AG04449 (cell line): Measurements from ENCODE around the gene SND1.

ENCODE experiments used
- CTCF ChIA-PET: fragments of 350-600 bp; formaldehyde crosslinking; extraction: SDS; loops from one replicate; lab custom pipeline; 2021; ENCODE audit warnings: antibody characterized with exemption; lab: Yijun Ruan, JAX
- POLR2A ChIA-PET: fragments of 400-600, 350-600 bp; formaldehyde crosslinking; extraction: SDS; loops from one replicate; lab custom pipeline; 2020; ENCODE audit warnings: antibody characterized with exemption, inconsistent platforms; lab: Yijun Ruan, JAX
- DNase-seq: peaks from one replicate; pipeline ENCODE4 v3.0.0-alpha.2; 2010; ENCODE audit warnings: low read depth, low spot score
- H3K4me3 ChIP-seq: 2 replicates; pipeline ENCODE4 v1.5.1; 2011; ENCODE audit warnings: low read depth, mild to moderate bottlenecking, control low read depth, low read length
- TF ChIP-seq, protein P1 (sequence below): IDR thresholded peaks from one replicate; pipeline ENCODE4 v1.5.1; 2011; ENCODE audit warnings: mild to moderate bottlenecking, moderate library complexity, low read length, control low read depth, inconsistent platforms; ENCODE audit not compliant: insufficient read depth; ENCODE audit errors: missing control alignments

SND1 gene

DNA sequence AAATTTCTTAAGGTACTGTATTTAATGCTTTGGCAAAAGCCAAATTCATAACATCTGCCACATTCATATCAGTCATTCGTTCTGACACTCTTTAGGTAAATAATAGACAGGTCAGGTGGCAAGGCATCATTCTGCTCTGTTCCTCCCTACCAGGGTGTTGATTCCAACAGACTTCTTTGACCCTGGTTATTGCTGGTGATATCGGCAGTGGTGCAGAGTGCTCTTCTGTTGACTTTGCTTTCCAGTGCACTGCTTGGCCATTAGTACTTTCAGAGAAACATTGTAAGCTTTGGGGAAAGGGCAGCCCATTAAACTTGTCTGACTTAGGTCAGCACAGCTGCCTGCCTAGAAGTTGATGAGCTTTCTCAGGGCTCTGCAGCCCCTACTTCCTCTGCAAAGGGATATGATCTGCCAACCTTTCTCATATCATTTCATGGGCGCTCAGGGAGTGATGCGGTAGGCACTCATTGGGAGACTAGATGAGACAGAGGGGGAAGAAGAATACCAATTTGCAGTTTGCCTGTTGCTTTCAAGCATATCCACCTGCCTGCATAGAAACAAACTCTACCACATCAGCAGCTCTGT is 240.0 kb downstream of the SND1 start:
- TF ChIP-seq, protein P1, sequence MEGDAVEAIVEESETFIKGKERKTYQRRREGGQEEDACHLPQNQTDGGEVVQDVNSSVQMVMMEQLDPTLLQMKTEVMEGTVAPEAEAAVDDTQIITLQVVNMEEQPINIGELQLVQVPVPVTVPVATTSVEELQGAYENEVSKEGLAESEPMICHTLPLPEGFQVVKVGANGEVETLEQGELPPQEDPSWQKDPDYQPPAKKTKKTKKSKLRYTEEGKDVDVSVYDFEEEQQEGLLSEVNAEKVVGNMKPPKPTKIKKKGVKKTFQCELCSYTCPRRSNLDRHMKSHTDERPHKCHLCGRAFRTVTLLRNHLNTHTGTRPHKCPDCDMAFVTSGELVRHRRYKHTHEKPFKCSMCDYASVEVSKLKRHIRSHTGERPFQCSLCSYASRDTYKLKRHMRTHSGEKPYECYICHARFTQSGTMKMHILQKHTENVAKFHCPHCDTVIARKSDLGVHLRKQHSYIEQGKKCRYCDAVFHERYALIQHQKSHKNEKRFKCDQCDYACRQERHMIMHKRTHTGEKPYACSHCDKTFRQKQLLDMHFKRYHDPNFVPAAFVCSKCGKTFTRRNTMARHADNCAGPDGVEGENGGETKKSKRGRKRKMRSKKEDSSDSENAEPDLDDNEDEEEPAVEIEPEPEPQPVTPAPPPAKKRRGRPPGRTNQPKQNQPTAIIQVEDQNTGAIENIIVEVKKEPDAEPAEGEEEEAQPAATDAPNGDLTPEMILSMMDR, result no peak
- ChIA-PET CTCF (no interaction called here), POLR2A (interaction anchor here (0.7 kb wide), 1 partner anchor 51 kb away, joined by 3 read pairs; no protein-coding TSS in a partner anchor)
- no peak overlapping the region for H3K4me3 ChIP-seq
- DNase-seq, result no peak

DNA sequence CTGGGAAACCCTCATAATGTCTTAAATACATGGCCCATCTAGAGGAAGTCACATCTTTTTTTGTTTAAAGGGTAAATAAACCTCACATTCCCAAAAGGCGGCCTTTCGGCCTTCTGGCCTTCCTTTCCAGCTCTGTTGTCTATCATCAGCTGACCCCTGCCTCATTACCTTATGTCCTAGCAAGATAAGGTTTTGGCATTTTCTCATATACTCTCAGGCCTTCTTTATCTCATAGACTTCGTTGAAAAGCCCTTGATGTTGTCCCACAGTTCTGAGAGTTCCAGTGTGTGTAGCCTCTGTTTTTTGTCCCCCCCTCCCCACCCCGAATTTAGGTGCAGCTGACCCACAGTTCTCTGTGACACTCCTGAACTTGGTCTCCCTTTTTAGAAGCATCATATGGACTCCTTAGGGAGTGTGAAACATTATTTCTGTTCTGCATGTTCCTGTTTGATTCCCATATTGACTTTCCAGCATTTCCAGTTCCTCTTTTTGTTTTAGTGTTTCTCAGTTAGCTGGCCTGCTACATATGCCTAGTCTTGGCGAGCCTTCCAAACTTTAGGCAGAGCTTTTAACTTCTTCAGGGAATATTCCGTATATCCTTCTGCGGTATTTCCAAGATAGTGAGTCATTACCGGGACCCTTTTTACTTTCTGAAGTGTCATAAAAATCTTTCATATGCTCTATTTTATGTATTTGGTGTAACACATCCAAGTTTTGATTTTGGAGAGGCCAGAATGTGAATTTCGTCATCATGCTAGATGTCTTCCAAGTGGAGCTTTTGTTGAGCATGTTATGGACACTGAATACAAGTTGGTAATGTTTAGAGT is 240.7 kb downstream of the SND1 start:
- H3K4me3 ChIP-seq, result no peak overlapping the region
- TF ChIP-seq, protein P1, result no peak
- ChIA-PET POLR2A (interaction anchor here (0.7 kb wide), 1 partner anchor 52 kb away, joined by 3 read pairs; no protein-coding TSS in a partner anchor), CTCF (no interaction called here)
- DNase-seq, result no peak

DNA sequence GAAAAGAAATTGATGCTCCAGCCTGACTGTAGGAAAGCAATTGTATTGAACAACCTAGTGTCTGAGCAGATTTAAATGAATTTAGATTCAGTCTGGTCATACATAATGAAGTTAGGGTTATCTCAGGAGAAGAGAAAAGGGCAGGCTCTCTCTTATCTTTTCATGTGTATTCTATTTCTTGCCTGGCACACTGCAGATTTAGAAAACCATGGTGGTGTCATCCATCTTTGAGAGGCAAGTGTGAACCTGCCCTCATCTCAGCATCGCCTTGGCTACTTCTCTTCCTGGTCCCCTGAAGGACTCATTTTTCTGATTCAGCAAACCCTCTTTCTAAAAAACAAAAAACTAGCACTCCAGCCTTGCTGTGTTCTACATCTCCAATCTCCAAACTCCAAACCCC is 241.6 kb downstream of the SND1 start:
- H3K4me3 ChIP-seq, result no peak overlapping the region
- CTCF ChIA-PET, result no interaction called here
- DNase-seq, result no peak
- TF ChIP-seq, protein P1, result no peak
- POLR2A ChIA-PET, result no interaction called here

DNA sequence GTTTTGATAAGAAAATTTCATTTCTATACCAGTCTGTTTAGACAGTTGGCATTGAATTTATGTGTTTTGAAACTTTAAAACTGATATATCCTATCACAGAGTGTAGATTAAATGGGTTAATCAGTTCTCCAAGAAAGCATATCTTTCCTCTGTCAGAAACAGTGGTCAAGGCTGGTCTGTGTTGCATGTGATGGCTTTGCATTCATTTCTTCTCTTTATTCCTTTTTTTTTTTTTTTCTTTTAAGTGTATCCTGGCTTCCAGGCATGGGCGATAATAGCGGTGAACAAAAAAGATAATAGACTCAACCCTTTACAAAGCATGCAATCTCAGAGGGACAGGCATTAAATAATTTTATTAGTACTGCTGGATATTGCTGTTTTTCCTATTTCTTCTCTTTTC is 242.6 kb downstream of the SND1 start:
- DNase-seq, result no peak
- H3K4me3 ChIP-seq, result no peak overlapping the region
- POLR2A ChIA-PET, result no interaction called here
- CTCF ChIA-PET, result interaction anchor here (2.4 kb wide), 1 partner anchor 11 kb away, joined by 10 read pairs; no protein-coding TSS in a partner anchor
- TF ChIP-seq, protein P1, result no peak

DNA sequence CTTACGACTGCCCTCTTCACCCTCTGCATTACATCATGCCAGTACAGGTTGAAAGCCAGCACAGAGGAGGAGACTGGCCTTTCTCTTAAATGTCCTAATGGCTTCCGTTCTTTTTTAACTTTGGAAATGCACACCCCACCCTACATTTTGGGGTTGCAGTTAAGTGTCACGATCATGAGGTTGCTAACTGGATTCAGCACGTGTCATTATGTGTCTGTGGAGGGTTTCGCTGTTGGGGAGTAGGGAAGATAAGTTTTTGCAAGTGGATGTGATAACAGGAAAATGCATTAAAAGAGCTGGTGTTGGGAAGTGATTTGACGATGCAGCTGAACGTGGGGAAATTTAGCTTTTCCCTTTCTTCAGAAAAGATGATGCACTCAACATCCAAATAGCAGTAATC is 243.4 kb downstream of the SND1 start:
- POLR2A ChIA-PET, result interaction anchor here (0.9 kb wide), 1 partner anchor 10 kb away, joined by 3 read pairs; no protein-coding TSS in a partner anchor
- TF ChIP-seq, protein P1, result no peak
- DNase-seq, result no peak
- CTCF ChIA-PET, result interaction anchor here (2.4 kb wide), 1 partner anchor 11 kb away, joined by 10 read pairs; no protein-coding TSS in a partner anchor
- no peak overlapping the region for H3K4me3 ChIP-seq

DNA sequence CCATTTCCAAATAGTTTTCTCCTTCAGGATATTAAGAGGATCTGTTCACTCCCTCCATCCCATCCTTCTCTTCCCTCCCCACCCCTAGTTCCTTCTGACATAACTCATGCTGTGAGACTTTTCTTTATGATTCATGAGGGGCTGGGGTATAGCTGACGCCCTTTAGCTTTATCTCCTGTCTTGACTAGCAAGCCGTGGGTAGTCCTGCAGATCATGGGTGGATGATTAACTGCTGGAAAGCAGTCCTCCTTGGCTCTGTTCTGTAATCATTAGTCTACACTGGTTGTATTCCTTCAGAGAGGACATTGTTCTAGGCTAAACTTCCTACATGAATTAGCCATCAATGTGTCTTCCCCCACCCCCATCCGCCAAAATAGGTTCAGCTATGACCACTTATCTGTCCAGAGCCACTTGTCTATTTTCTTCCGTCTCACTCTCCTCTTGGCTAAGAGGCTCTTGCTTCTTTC is 243.9 kb downstream of the SND1 start:
- DNase-seq, result no peak
- TF ChIP-seq, protein P1, result no peak
- no peak overlapping the region for H3K4me3 ChIP-seq
- CTCF ChIA-PET, result interaction anchor here (2.4 kb wide), 1 partner anchor 10 kb away, joined by 10 read pairs; no protein-coding TSS in a partner anchor
- POLR2A ChIA-PET, result interaction anchor here (0.9 kb wide), 1 partner anchor 10 kb away, joined by 3 read pairs; no protein-coding TSS in a partner anchor
